Gastroesophageal sphincter (tissue), 3 donors: ENCODE results near the gene DCC.

ENCODE experiments used
- EP300 ChIP-seq: sonication (generic); formaldehyde crosslinking; IDR thresholded peaks from one replicate; pipeline ENCODE4 v1.6.1; 2017; ENCODE audit warnings: antibody characterized with exemption, mild to moderate bottlenecking
- POLR2A ChIP-seq, 2 donors: fragments of 450-650 bp; IDR thresholded peaks; one replicate each; pipeline ENCODE4 v1.6.1; 2017; ENCODE audit warnings: antibody characterized with exemption in 2 of 2, mild to moderate bottlenecking in 2 of 2, moderate library complexity in 1 of 2
- TF ChIP-seq, protein P1 (sequence below), 4 experiments: fragments of 200-600 bp in 2 of 4; fragments of 450-650 bp in 2 of 4; sonication (generic) in 1 of 4; IDR thresholded peaks; one replicate each; pipeline ENCODE4 v1.5.1; 2017 to 2019; ENCODE audit warnings: antibody characterized with exemption in 4 of 4, mild to moderate bottlenecking in 2 of 4, moderate library complexity in 2 of 4

DNA sequence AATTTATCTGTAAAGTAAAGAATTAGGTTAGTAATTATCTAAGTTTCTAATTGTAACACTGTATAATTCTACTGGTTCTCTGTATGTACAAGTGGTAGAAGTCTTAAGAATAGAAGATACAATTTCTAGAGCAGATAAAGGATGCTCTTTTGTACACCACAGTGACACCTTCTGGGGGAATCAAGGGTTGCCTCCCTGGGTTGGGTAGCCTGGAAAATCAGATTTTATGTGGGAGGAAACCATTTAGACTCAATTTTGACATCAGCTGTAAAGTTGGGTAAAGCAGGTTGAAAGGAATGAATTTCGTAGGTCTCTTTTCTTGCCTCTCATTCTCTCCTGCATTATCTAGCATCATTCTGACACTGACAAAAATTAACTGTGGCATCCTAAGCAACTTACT lies 354.8 kb downstream of the DCC start:
- TF ChIP-seq, protein P1, sequence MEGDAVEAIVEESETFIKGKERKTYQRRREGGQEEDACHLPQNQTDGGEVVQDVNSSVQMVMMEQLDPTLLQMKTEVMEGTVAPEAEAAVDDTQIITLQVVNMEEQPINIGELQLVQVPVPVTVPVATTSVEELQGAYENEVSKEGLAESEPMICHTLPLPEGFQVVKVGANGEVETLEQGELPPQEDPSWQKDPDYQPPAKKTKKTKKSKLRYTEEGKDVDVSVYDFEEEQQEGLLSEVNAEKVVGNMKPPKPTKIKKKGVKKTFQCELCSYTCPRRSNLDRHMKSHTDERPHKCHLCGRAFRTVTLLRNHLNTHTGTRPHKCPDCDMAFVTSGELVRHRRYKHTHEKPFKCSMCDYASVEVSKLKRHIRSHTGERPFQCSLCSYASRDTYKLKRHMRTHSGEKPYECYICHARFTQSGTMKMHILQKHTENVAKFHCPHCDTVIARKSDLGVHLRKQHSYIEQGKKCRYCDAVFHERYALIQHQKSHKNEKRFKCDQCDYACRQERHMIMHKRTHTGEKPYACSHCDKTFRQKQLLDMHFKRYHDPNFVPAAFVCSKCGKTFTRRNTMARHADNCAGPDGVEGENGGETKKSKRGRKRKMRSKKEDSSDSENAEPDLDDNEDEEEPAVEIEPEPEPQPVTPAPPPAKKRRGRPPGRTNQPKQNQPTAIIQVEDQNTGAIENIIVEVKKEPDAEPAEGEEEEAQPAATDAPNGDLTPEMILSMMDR (IDR thresholded peaks at IDR 0.05) = no peak
- no peak for TF ChIP-seq POLR2A (IDR thresholded peaks at IDR 0.05)
- TF ChIP-seq EP300 = no peak
